HG02623 (cell line): Measurements from ENCODE around the gene BEND5.

Experiments
- ATAC-seq: cut with Tn5 transposase; IDR thresholded peaks from one replicate; pipeline ENCODE4 v1.9.1; 2021; ENCODE audit warnings: moderate library complexity; ENCODE audit not compliant: unreplicated experiment

The BEND5 gene

GRCh38 chr1:48725341-48726046, 51.2 kb downstream of the BEND5 start:
- no peak for ATAC-seq

DNA sequence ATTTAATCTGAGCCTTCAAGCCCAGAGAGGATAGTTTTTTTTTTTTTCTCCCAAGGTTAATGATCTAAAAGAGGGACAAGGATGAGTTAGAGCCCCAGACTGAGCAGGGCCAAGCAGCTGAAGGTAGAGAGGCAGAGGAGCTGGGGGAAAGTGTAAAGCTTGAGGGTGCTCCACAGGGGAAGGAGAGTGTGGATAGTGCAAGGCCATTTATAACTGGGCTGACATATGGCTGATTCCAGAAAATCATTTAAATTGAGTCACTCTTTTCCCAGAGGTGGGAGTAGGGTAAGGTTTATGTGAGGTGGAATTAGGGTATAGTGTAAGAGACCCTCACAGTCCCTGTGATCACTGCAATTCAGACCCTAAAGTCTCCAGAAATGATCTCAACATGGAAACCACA, 55.8 kb downstream of the BEND5 start:
- no peak for ATAC-seq

DNA sequence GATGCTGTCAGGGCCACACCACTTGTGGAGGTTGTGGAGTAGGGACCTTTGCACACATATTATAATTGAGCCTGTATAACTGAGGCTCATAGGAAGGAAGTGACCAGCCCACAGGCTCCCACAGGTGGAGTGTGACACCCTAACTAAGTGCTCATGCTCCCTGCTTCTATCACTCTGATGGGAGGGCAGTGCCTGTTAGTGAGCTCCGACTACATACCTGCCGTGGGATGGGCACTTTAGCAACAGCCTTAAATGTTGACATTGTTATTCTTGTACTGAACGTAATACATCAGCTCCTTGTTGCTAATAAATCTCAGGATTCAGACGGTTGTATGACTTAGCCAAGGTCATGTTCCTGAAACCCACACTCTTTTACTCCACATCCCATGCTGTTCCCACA, 58.0 kb downstream of the BEND5 start:
- ATAC-seq: no peak

GRCh38 chr1:48718116-48718630, 58.5 kb downstream of the BEND5 start:
- no peak for ATAC-seq

DNA sequence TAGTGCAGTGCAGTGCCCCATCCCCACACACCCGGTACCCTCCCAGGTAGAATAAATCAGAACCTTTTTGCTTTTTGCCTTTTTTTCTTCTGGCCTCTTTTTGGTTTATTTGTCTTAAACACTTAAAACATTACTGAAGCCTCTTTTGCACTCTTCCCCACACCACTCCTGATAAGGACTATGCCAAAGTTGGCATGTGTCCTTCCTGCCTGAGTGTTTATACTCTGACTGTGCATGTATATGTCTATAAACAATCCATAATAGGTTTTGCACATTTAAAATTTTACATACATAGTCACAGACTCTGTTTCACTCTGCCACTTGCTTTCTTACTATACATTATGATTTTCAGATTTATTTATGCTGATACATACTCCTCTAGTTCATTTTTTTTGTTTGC, 59.6 kb downstream of the BEND5 start:
- ATAC-seq: no peak

DNA sequence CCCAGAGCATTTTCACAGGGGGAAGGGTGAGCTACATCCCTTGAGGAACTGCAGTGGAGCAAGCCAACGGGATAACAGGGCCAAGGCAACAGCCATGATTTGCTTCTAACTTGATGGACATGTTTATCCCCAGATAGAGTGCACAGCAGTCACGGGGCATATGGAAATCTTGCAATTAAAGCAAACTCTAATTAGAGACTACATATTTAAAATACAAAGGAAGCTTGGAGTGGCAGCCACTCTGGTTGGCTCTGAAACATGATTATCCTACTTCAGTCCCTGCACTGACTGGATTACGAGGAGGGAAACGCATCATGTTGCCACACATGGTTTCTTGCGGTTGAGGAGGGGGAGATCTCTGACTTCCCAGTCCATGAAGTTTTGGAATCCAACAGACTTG, 60.8 kb downstream of the BEND5 start:
- no peak for ATAC-seq

GRCh38 chr1:48710915-48711314, 65.8 kb downstream of the BEND5 start:
- no peak for ATAC-seq

DNA sequence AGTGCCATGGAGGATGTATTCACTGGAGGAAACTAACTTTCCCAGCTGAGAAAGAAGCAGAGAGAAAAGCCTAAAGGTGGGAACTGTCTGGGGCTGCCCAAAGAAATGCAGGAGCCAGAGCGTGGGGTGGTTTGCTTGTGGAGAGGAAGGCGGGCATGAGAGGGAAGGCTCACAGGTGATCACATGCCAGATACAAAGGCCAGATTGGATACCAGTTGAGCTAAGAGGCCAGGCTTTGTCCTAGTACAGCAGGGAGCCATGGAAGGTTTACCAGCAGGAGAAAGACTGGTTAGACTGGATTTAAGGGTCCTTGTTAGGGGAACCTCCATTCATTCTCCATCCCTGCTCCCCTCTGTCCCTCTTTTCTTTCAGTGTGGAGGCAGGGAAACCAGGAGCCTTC, 66.4 kb downstream of the BEND5 start:
- no peak for ATAC-seq

DNA sequence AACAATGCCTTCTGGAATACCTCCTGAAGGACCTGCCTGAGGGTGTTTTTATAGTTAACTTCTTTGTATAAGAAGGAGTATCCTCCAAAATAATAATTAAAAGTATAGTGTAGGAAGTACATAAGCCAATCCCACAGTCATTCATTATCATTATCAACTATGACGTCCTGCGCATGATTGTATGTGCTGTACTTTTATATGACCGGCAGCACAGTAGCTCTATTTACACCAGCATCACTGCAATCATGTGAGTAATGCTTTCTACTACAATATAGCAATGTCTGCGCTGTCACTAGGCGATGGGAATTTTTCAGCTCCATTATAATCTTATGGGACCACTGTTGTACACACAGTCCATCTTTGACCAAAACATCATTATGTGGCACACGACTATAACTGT, 72.0 kb downstream of the BEND5 start:
- ATAC-seq: no peak

GRCh38 chr1:48701445-48701844, 75.2 kb downstream of the BEND5 start:
- no peak for ATAC-seq

DNA sequence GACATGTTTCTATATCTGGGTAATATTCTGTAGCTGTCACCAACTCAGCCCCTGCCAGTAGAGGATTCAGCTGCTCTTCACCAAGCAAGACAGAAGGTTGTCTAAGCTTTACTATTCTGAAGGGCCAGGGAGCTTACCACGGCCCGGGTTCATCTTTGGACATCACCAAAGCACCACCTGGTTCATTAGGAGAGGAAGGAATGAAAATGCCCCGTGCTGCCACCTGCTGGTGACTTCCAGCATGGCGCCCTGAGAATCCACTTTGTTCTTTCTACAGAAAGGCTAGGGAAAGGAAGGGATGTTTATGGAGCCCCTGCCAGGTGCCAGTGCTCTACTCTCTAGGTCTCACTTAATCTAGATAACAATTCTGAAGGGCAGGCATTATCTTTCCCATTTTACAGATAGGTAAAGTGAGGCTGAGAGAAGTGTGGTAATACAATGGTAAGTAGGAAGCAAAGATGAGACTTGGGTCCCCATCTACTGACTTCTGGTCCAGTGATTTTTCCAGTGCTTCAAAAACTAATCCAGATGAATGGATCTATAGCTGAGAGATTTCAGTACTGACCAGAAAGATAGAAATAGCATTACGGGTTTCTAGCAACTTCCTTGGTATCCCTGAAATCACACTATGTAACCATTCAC, 79.5 kb downstream of the BEND5 start:
- ATAC-seq: peak; percentile 72

GRCh38 chr1:48695161-48695560, 81.5 kb downstream of the BEND5 start:
- no peak for ATAC-seq

GRCh38 chr1:48693674-48694320, 82.9 kb downstream of the BEND5 start:
- no peak for ATAC-seq

DNA sequence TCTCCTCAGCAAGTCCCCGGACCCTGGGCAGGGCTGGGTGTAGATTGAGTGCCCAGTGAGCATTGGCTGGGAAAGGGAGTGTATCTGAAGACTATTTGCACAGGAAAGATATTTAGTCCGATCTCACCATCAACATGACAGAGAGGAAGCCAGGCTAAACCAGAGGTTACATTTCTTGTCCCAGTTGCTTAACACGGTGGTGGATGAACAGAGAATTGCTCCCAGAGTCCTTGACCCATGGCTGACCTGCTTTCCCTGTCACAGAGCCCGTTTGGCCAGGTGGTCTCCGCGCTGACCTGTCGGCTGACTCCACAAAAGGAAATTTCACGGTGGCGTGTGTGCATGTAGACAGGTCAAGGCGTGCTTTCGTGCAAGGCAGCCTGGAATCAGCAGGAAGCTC, 83.5 kb downstream of the BEND5 start:
- no peak for ATAC-seq

DNA sequence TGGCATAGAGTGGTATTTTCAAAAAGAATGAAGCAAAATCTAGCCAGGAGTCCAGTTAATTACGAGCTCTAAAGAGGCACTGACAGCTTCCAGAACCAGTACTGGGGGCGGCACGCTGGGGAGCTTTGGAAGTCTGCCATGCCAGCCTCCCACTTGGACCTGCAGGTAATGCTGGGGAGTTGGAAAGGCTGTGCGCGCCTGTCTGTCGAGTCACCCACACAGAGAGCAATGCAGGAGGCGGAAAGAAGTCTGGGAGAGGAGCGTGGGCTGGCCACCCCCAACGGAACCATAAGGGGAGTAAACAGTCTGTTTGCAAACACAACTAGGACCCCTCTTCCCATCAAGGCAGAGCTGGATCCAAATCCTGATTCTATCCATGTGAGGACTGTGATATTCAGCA, 84.5 kb downstream of the BEND5 start:
- no peak for ATAC-seq

- peak; percentile 56 for ATAC-seq
These were observed 85.2 kb downstream of the BEND5 start for GRCh38 chr1:48691429-48692001.

- ATAC-seq: peak; percentile 61
These were observed 88.5 kb downstream of the BEND5 start for GRCh38 chr1:48688102-48688760.

GRCh38 chr1:48687282-48688045, 89.2 kb downstream of the BEND5 start:
- ATAC-seq: no peak

DNA sequence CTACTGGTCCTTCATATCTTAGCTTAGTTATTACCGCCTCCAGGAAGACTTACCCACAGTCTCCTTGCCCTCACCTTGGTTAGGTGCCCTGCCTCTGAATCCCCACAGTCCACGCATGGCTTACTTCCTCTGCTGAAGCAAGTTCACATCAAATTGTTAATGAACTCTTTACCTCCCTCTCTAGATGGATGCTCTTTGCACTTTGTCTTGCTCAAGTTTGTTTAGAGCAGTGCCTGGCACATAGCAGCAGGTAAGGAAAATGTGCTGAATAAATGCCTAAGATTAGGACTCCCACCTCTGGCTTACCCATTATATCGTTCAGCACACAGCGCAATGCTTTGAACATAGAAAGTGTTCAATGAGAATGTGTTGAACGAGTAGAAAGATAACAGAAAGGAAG, 90.5 kb downstream of the BEND5 start:
- ATAC-seq: no peak

DNA sequence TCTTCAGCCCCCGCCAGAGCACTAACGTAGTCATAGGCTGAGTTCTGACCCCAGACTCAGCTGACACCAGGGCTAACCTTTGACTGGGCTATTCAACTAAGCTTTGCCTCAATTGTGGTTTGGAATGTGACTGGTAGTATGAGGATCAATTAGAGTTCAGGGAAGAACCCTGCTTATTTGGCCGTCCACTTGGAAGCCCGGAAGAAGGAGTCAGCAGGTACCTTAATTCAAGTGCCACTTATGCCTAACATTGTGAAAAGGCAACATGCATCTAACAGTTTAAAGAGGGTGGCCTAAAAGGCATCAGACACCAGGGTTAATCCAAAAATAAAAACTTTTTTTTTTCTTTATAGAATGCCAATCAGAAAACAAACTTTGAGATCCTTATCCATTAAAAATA, 92.3 kb downstream of the BEND5 start:
- ATAC-seq: no peak

GRCh38 chr1:48683839-48684238, 92.9 kb downstream of the BEND5 start:
- ATAC-seq: no peak
